ENCODE data around the gene SLC34A3. TPM values are rescaled to one million over a fixed set of nuclear protein-coding genes. Genes with fewer than 3 reads are reported as not detected.

Gene SLC34A3
- total RNA-seq, 4 donors from 2014 or later, result 0.11 to 1.7 (median 0.38) TPM; not detected in 1

GRCh38 chr9:137194909-137195308 lies 35.8 kb upstream of the SLC34A3 start:
- intact Hi-C loops (cut with DNase I), result no loop called here
- Histone ChIP-seq H3K27me3 (no peaks in the 10 kb centered on the region), H3K4me1 (peaks cover 64 to 90% (median 65%) of the 10 kb centered on the region in 3 donors), H3K9me3 (no peaks in the 10 kb centered on the region), H3K27ac (peak overlapping the region; percentile 58 to 87 (median 80)), H3K4me3 (peak overlapping the region; percentile 6 to 44 (median 27)), H3K36me3 (peaks cover 11 to 38% (median 14%) of the 10 kb centered on the region in 3 donors)
- DNase-seq, result no peak
- 14 to 70% methylated on average over 1 to 4 of the region's 10 CpGs for WGBS, 2 donors
- no peak for TF ChIP-seq CTCF (IDR thresholded peaks at IDR 0.05)
- TF ChIP-seq POLR2A (IDR thresholded peaks at IDR 0.05), result no peak

- Histone ChIP-seq H3K4me1 (peaks cover 56 to 83% (median 58%) of the 10 kb centered on the region in 3 donors), H3K4me3 (peak overlapping the region; percentile 6 to 44 (median 27)), H3K9me3 (no peaks in the 10 kb centered on the region), H3K36me3 (peaks cover 3 to 30% (median 8%) of the 10 kb centered on the region in 3 donors), H3K27ac (peak overlapping the region; percentile 58 to 87 (median 80)), H3K27me3 (no peaks in the 10 kb centered on the region)
- 48% methylated on average over 14 to 15 of the region's 21 CpGs for WGBS, 2 donors
- intact Hi-C loops (cut with DNase I), result no loop called here
- TF ChIP-seq POLR2A (IDR thresholded peaks at IDR 0.05) (no peak), CTCF (IDR thresholded peaks at IDR 0.05) (no peak)
- DNase-seq, result no peak
These were observed 35.0 kb upstream of the SLC34A3 start for GRCh38 chr9:137195525-137196220.

- H3K9me3 ChIP-seq, result no peaks in the 10 kb centered on the region
- no peaks in the 10 kb centered on the region for H3K27me3 ChIP-seq
- peak overlapping the region in 2 of 4 donors; percentile 70 to 94 for H3K27ac ChIP-seq
- intact Hi-C loops (cut with DNase I), result no loop called here
- no peak for DNase-seq
- 46% methylated on average over 3 of the region's 19 CpGs; no CpG with 5 or more reads in 1 of the 2 donors for WGBS, 2 donors
- H3K36me3 ChIP-seq, result peaks cover 0 to 4% (median 0%) of the 10 kb centered on the region in 3 donors
- TF ChIP-seq POLR2A (IDR thresholded peaks at IDR 0.05) (no peak), CTCF (IDR thresholded peaks at IDR 0.05) (no peak)
- H3K4me1 ChIP-seq, result peaks cover 67 to 91% (median 69%) of the 10 kb centered on the region in 3 donors
- peak overlapping the region in 3 of 4 donors; percentile 72 to 82 (median 72) for H3K4me3 ChIP-seq
These were observed 32.4 kb upstream of the SLC34A3 start for GRCh38 chr9:137198051-137198901.

GRCh38 chr9:137198902-137199283 lies 31.8 kb upstream of the SLC34A3 start:
- Histone ChIP-seq H3K4me1 (peaks cover 71 to 91% (median 75%) of the 10 kb centered on the region in 3 donors), H3K9me3 (no peaks in the 10 kb centered on the region), H3K27ac (peak overlapping the region in 3 of 4 donors; percentile 53 to 94 (median 70)), H3K36me3 (no peaks in the 10 kb centered on the region), H3K27me3 (no peaks in the 10 kb centered on the region), H3K4me3 (peak overlapping the region; percentile 39 to 82 (median 72))
- intact Hi-C loops (cut with DNase I), result no loop called here
- no peak for DNase-seq
- WGBS, 2 donors, result 78% methylated on average over 8 of the region's 11 CpGs; no CpG with 5 or more reads in 1 of the 2 donors
- TF ChIP-seq POLR2A (IDR thresholded peaks at IDR 0.05), result no peak
- no peak for TF ChIP-seq CTCF (IDR thresholded peaks at IDR 0.05)

All from esophagus squamous epithelium (tissue), 5 donors.